ENCODE data around the gene KIAA1217.

The KIAA1217 gene

GRCh38 chr10:24242562-24242961 lies 33.6 kb downstream of the KIAA1217 start:
- no peak for TF ChIP-seq CTCF (conservative IDR thresholded peaks at IDR 0.05)
- peak overlapping the region; percentile 90 for H3K27ac ChIP-seq

GRCh38 chr10:24246365-24246764 lies 37.4 kb downstream of the KIAA1217 start:
- TF ChIP-seq CTCF (conservative IDR thresholded peaks at IDR 0.05), result no peak
- H3K27ac ChIP-seq, result no peak overlapping the region

GRCh38 chr10:24247841-24248240 lies 38.9 kb downstream of the KIAA1217 start:
- no peak overlapping the region for H3K27ac ChIP-seq
- no peak for TF ChIP-seq CTCF (conservative IDR thresholded peaks at IDR 0.05)

GRCh38 chr10:24249829-24250415 lies 41.0 kb downstream of the KIAA1217 start:
- peak overlapping the region; percentile 82; the same call in 1 of the 2 replicates for H3K27ac ChIP-seq
- no peak for TF ChIP-seq CTCF (conservative IDR thresholded peaks at IDR 0.05)

GRCh38 chr10:24251547-24251946 lies 42.6 kb downstream of the KIAA1217 start:
- TF ChIP-seq CTCF (conservative IDR thresholded peaks at IDR 0.05), result no peak
- H3K27ac ChIP-seq, result peak overlapping the region; percentile 82

GRCh38 chr10:24254180-24254579 lies 45.2 kb downstream of the KIAA1217 start:
- no peak overlapping the region for H3K27ac ChIP-seq

More at GRCh38 chr10:24254180-24254579, 45.2 kb downstream of the KIAA1217 start:
- no peak for TF ChIP-seq CTCF (conservative IDR thresholded peaks at IDR 0.05)

Measured in VCaP (cell line).